ENCODE data around the gene CBR4.
A peak's percentile ranks its signal among the peaks of the same experiment; 100 is the strongest.

Gene CBR4

GRCh38 chr4:169032883-169033645 lies 23.0 kb upstream of the CBR4 start:
- no peak for DNase-seq

GRCh38 chr4:169032194-169032593 lies 22.1 kb upstream of the CBR4 start:
- no peak for DNase-seq

- DNase-seq = no peak
Observed at GRCh38 chr4:169031392-169031791, 21.3 kb upstream of the CBR4 start.

GRCh38 chr4:169030562-169030982 lies 20.5 kb upstream of the CBR4 start:
- DNase-seq = no peak

- DNase-seq = no peak
Observed at GRCh38 chr4:169029947-169030346, 19.9 kb upstream of the CBR4 start.

- no peak for DNase-seq
Observed at GRCh38 chr4:169027663-169028062, 17.6 kb upstream of the CBR4 start.

- DNase-seq = no peak
Observed at GRCh38 chr4:169025184-169025583, 15.1 kb upstream of the CBR4 start.

- DNase-seq = peak; percentile 19 to 53
Observed at GRCh38 chr4:169024762-169025161, 14.7 kb upstream of the CBR4 start.

GRCh38 chr4:169018406-169018805 lies 8.4 kb upstream of the CBR4 start:
- no peak for DNase-seq

GRCh38 chr4:169017971-169018370 lies 7.9 kb upstream of the CBR4 start:
- DNase-seq = no peak

GRCh38 chr4:169015186-169015623 lies 5.2 kb upstream of the CBR4 start:
- DNase-seq = no peak

- DNase-seq = no peak
Observed at GRCh38 chr4:169014586-169014985, 4.5 kb upstream of the CBR4 start.

GRCh38 chr4:169013396-169013795 lies 3.3 kb upstream of the CBR4 start:
- DNase-seq = no peak

GRCh38 chr4:169012049-169012448 lies 2.0 kb upstream of the CBR4 start:
- no peak for DNase-seq

GRCh38 chr4:169009286-169010124 lies 550 bp downstream of the CBR4 start:
- DNase-seq = peak; percentile 27 to 52

GRCh38 chr4:169005453-169006099 lies 4.5 kb downstream of the CBR4 start:
- peak; percentile 14 to 47 for DNase-seq

GRCh38 chr4:169000315-169000714 lies 9.7 kb downstream of the CBR4 start:
- no peak for DNase-seq

- DNase-seq = no peak
Observed at GRCh38 chr4:168999809-169000208, 10.2 kb downstream of the CBR4 start.

- no peak for DNase-seq
Observed at GRCh38 chr4:168998596-168998995, 11.5 kb downstream of the CBR4 start.

GRCh38 chr4:168995537-168996295 lies 14.3 kb downstream of the CBR4 start:
- DNase-seq = no peak

GRCh38 chr4:168994958-168995357 lies 15.1 kb downstream of the CBR4 start:
- DNase-seq = no peak

GRCh38 chr4:168993714-168994510 lies 16.1 kb downstream of the CBR4 start:
- DNase-seq = peak; percentile 14 to 20
